HG03439 (cell line): ENCODE measurements around the gene MICU2.

Source experiments
- ATAC-seq: cut with Tn5 transposase; IDR thresholded peaks from one replicate; pipeline ENCODE4 v1.9.1; 2021; ENCODE audit warnings: mild to moderate bottlenecking, moderate library complexity; ENCODE audit not compliant: unreplicated experiment

MICU2 gene

DNA sequence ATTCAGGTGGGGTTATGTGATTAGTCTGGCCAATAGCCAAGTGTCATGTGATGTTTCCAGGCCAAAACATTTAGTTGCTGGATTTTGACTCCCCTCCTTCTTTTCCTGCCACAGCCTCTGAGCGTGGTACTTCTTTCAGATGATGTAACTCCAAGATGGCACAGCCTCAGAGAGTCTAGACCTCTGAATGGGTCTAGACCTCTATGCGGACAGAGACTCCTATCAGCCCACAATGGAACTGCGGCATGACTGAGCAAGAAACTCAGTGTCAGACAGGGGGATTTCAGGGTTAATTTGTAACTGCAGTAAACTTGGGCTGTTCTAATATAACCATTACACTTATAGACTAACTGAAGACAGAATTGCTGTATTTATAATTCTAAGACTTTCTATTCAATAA, 102.3 kb downstream of the MICU2 start:
- no peak for ATAC-seq

DNA sequence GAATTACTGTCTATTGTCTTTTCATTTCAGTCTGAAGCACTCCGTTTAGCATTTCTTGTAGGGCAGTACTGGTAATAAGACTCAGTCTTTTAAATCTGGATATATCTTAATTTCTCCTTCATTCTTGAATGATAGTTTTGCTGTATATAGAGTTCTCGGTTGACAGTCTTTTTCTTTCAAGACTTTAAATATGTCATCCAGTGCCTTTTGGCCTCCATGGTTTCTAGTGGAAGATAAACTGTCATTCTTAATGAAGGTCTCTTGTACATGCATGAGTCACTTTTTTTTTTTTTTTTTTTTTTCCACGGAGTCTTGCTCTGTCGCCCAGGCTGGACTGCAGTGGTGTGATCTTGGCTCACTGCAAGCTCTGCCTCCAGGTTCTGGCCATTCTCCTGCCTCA, 117.6 kb downstream of the MICU2 start:
- ATAC-seq = no peak

DNA sequence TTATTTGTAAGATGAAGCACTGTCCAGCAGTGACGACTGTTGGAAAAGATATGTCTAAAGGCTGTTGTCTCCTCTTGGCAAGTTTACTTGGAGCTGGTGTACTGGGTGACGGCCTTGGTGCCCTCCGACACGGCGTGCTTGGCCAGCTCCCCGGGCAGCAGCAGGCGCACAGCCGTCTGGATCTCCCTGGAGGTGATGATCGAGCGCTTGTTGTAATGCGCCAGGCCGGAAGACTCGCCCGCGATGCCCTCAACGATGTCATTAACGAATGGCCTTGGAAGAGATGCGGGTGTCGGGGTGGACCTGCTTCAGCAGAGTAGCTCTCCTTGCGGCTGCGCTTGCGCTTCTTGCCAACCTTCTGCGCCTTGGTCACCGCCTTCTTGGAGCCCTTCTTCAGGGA, 120.2 kb downstream of the MICU2 start:
- no peak for ATAC-seq

DNA sequence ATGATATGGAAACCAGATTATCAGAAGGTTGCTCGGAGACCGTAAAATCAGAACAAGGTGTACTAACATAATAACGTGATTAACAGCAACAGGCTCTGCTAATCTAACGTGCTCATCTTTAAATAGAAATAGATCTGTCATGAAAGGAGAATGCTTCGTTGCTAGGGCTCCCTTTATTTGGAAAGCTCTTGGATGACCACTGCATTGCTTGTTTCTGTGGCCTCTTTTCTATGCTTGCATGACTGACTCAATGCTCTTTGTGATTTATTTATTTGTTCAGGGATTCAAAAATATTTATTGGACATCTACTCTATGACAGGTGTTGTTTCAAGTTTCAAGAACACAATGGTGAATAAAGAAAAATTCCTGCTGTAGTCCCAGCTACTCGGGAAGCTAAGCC, 122.6 kb downstream of the MICU2 start:
- no peak for ATAC-seq

DNA sequence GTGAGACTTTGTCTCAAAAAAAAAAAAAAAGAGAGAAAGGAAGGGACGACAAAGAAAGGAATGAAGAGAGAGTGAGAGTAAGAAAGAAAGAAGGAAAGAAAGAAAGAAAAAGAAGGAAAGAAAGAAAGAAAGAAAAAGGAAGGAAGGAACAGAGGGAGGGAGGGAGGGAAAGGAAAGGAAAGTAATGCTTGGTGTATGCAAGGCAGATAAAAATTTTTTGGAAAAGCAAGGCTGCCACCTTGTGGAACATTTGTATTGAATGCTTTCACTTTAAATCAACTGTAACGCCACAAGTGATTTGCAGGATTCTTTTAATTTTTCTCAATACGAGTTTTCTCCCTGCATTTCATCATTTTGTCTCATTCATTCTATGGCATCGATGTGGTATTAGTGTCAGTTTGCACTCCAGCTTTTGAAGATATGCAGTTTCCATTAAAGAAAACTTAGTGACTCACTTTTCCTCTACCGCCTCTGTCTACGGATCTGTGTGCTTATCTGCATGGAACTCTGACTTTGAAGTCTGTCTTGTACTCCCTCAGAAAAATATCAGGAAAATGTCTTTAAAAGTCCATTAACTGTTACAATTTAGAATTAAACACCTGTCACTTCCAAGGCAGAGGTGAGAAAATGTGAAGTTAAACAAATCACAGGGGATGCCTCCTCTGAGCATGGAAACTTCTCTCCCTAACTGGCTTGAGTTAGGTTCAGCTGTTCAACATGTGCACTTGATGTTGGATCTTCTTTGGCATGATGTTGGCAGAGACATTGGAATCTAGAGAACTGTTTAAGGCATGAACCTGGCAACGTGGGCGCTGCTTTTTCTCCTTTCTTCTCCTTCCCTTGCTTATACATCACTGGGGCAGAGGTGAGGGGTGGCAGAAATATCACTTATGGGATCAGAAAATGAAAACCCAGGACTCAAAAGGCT, 124.8 kb downstream of the MICU2 start:
- no peak for ATAC-seq

DNA sequence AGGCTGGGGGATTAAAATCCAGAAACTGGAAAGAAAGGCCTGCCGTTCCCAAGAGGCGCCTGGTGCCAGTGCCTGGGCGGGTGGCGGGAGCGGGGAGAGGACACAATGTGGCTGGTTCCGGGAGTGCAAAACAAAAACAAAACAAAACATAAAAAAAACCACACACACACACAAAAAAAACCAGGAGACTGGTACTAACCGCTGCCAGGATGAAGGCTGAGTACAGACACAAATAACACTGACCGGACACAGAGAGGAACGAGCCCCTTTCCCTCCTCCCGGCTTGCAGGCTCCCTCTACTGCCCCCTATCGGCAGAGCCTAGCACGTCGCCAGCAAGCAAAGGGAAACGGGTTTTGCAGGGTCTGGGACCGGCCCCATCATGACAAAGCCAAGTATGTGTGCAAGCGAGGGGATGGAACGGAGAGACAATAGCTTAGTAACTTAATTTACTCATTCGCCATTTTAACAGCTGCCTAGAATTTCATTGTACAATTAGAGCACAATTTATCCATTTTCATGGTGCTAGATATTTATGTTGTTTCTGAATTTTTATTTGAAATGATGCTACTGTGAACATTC, 127.0 kb downstream of the MICU2 start:
- ATAC-seq = peak; percentile 77

DNA sequence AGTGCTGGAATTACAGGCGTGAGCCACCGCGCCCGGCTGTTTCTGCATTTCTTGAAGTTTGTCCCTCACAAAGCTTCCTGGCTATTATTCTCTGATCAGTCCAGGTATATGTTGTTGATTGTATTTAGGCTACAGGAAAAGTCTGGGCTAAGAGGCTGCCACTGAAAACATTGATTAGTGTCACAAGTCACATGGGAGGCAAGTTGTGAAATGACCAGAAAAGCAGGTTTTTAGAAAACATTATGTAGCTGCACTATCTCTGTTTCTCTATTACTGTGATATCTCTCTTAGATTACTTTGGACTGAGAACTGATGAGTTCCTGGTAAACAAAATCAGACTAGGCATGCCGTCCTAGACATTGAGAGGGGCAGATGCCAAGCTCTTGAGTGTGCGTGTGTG, 128.9 kb downstream of the MICU2 start:
- no peak for ATAC-seq

DNA sequence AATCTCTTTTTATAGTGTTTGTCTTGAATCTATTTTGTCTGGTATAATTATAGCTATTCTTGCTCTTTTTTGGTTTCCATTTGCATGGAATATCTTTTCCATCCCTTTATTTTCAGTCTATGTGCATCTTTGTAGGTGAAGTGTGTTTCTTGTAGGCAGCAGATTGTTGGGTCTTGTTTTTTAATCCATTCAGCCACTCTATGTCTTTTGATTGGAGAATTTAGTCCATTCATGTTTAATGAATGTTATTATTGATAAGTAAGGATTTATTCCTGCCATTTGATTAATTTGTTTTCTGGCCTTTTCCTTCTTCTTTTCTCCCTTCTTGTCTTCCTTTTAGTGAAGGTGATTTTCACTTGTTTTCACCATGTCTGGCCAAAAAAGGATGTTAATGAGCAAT, 133.2 kb downstream of the MICU2 start:
- no peak for ATAC-seq

DNA sequence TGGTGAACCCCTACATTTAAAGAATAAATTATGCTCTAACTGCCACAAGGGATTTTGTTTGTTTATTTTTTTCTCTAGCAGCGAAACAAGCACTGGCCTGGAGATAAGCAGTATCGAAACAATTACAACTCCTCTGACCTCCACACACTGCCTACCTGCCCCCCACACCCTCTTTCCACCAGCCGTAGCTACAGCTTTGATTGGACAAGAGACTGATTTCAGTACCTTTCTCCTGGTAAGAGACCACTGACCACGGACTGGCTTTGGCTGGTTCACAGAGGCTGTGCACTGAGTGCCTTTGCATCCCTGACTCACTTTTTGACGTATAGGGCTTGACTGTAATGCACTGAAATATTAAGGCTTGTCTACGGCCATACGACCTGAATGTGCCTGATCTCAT, 137.4 kb downstream of the MICU2 start:
- no peak for ATAC-seq

DNA sequence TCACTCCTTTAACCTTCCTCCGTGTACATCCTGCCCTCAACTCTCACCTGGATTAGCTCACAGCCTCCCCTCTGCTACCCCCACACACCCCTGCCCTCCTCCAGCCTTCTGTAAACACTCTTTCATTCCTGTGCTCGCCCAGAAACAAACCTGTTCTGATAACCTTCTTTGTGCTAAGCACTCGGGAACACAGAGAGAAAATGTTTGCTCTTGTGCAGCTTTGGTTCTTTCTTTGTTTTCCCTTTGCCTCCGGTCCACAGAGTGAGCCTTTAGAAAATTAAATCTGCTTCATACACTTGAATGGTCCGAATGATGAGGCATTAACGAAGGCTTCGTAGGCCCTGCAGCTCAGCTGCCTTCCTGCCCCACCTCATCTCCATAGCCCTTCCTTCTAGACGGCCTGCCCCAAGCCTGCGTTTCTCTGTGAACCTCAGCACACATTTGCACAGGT, 138.2 kb downstream of the MICU2 start:
- no peak for ATAC-seq

DNA sequence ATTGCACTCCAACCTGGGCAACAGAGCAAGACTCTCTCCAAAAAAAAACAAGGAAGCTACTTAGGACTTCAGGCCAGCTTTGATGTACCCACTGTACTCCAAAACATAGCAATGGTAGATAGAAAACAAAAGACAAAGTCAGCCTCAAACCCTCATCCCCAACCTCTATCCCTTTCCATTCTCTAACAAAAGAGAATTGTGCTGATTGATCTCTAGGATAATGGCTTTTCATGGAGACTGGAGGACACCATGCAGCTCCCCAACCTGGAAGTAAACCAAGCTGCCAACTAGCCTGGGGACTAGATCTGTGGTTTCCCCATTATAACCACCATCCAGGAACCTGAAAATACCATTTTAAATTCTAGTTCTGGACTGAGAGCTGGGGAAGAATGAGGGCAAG, 140.5 kb downstream of the MICU2 start:
- ATAC-seq = no peak

DNA sequence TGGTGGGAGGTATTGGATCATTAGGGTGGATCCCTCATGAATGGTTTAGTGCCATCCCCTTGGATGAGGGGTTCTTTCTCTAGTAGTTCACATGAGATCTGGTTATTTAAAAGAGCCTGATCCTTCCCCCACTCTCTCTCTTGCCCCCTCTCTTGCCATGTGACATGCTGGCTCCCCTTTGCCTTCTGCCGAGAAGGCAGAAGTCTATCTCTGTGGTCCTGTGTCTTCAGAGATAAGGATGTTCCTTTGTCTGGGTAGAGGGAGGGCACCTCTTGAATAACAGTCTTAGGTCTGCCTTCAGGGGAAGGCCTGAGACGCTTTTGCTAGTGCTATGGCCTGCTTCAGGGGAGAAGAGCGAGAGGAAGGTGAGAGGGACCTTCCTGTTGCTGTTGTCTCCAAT, 142.8 kb downstream of the MICU2 start:
- ATAC-seq = no peak

DNA sequence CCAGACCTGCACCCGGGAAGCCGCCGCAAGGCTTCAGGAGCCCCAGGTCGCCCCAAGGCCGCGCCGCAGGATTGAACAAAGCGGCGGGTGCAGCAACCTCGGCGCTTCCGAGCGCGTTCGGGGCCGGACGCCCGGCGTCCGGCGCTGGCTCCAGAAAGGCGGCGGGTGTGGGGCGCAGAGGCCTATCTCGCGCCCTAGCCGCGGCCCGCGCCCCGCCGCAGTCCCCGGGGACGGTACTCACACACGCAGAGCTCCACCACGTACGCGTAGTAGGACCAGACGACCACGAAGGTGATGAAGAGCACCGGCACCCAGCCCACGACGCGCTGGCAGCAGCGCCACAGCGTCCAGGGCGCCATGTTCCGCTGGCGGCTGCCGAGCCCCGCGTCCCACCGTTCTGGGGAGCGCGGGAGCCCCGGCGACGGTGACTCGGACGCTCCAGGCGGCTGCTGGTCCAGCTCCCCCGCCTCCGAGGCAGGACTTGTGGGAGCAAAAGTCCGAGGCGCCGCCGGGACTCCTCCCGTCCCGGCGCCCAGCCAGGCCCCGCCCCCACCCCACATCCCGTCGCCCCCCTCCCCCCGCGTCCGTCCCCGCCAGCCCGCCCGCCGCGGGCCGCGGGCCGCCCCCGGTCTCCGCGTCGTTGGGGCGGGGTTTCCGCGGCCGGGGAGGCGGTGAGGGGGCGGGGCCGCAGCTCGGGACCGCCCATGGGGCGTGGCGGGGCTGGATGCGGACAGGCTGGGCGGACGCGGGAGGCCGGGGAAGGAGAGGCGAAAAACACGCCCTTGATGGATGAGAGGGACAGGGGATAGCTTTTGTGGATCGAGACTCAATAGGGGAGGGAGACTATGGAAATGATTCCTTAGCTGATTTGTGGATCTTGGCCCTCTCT, 144.9 kb downstream of the MICU2 start, which contains the start of gene ZDHHC20:
TSS of gene ZDHHC20 (minus strand) at position 491 of the 889 bp plus-strand sequence. CDS start at position 359, 132 bp downstream.
- ATAC-seq = peak; percentile 90

DNA sequence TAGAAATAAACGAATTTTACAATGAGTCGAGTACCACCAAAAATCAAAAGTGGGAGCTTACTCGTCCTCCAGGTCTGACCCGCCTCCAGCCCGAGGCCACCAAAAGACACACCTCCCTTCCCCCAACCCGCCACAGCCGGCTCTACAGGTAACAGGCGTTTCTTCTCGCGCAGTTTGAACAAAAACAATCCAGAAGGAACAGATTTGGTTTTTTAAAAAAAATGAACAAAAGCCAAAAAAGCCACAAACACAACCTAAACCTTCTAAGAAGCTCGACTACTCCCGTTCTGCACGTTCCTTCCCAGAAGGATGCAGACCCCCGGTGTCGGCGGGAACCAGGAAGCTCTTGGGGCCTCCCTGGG, 145.5 kb downstream of the MICU2 start:
- ATAC-seq = peak; percentile 41

DNA sequence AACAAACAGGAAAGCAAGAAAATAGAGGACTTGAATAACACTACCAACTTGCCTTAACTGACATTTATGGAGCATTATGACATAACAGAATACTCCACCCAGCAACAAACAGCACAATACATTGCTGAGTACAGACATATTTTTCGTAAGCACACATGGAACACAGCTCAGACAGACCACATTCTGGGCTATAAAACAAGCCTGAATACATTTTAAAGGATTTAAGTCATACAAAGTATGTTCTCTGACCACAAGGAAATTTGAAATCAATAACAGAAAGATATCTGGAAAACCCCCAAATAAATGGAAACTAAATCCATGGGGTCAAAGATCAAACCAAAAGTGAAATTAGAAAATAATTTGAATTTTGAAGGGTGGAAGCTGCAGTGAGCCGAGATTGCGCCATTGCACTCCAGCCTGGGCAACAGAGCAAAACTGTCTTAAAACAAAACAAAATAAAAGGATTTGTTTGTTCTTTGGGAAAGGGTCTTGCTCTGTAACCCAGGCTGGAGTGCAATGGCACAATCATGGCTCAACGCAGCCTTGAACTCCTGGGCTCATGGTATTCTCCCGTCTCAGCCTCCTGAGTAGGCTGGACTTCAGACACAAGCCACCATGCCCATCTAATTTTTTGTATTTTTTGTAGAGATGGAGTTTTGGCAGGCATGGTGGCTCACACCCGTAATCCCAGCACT, 150.4 kb downstream of the MICU2 start:
- no peak for ATAC-seq

DNA sequence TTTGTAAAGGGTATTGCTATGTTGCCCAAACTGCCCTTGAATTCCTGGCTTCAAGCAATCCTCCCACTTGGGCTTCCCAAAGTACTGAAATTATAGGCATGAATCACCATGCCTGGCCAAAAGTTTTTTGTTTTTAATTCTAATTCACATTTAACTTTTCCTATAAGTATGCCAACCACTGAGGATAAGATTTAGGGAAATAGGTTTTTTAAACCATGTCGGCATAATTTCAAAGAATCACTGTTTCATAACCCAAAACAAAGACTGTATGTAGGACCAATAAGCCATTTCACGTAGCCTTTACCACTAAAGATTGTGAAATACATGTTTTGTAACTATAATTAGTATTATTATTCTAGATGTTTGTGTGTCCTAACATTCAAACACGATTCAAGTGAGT, 153.0 kb downstream of the MICU2 start:
- no peak for ATAC-seq

DNA sequence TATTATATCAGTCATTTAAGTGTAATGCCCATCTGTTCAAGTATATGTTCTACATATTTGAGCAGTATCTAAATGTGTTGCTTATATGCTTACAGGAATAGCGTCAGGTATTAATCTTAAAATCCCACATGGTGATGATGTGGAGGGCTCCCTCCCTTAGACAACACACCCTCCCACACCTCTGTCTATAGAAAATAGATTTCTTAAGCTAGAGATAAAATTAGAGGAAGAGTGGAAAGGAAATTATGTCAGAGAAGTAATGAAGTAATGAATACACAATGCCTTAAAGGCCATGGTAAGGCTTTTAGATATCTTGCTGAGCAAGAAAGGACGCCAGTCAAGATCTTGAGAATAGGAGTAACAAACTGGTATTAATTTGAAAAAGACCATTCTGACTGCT, 157.3 kb downstream of the MICU2 start:
- no peak for ATAC-seq

DNA sequence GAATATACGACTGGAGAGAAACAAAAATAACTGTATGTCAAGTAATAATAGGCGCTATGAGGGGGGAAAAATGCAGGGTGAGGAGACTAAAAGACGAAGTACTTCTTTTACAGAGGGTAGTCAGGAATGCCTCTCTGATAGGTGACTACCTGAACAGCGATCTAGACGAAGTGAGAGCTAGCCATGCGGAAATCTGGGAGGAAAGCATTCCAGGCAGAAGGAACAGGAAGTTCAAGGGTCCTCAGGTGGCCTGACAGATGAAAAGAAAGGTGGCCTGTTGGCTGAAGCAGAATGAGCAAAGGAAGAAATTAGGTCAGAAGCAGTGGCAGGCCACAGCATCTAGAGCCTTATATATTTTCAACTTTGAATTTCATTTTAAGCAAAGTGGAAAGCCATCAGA, 158.2 kb downstream of the MICU2 start:
- no peak for ATAC-seq

DNA sequence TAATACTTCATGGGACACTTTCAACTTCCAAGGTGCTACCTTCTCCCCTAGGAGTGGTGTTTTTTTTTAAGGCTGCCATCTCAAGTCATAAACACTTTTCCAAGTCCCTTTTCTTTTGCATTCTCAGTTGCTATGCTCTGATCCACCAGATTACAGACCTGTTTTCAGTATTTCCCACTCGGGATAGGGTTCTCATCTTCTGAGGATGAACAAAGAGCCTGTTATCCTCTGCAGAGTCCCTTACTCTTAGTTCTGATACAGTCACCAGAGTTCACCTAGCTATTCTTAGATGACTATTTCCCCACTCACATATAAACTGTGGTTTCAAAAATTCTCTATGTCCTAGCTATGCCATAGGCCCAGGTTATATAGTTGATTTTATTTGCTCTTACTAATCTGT, 160.8 kb downstream of the MICU2 start:
- no peak for ATAC-seq
